H9 (cell line): ENCODE data around the gene RALGPS2. TPM values are rescaled to one million over a fixed set of nuclear protein-coding genes. Genes with fewer than 3 reads are reported as not detected.

ENCODE experiments used
- DNase-seq: peaks from one replicate; pipeline ENCODE4 v3.0.0-alpha.2; 2017
- H2AFZ ChIP-seq: one replicate; pipeline ENCODE4 v1.6.1; 2013; ENCODE audit warnings: mild to moderate bottlenecking, low read length, control low read depth, moderate library complexity
- H2AK5ac ChIP-seq: 2 replicates; pipeline ENCODE4 v1.6.1; 2013; ENCODE audit warnings: low read length, control low read depth, mixed read lengths; ENCODE audit not compliant: insufficient read length
- H2BK120ac ChIP-seq: one replicate; pipeline ENCODE4 v1.6.1; 2013; ENCODE audit warnings: low read depth, mild to moderate bottlenecking, low read length, control low read depth, inconsistent platforms; ENCODE audit not compliant: poor library complexity, severe bottlenecking
- H2BK12ac ChIP-seq: 2 replicates; pipeline ENCODE4 v1.6.1; 2013; ENCODE audit warnings: low read length, control low read depth, mixed read lengths, low read depth; ENCODE audit not compliant: insufficient read length
- H2BK15ac ChIP-seq: 2 replicates; pipeline ENCODE4 v1.6.1; 2013; ENCODE audit warnings: low read depth, low read length, control low read depth
- H2BK20ac ChIP-seq: one replicate; pipeline ENCODE4 v1.6.1; 2013; ENCODE audit warnings: low read depth, mild to moderate bottlenecking, low read length, control low read depth, inconsistent platforms; ENCODE audit not compliant: poor library complexity, severe bottlenecking
- H2BK5ac ChIP-seq: 2 replicates; pipeline ENCODE4 v1.6.1; 2013; ENCODE audit warnings: low read length, control low read depth, mixed read lengths; ENCODE audit not compliant: insufficient read length
- H3K14ac ChIP-seq: 2 replicates; pipeline ENCODE4 v1.6.1; 2013; ENCODE audit warnings: low read length, control low read depth; ENCODE audit not compliant: insufficient read depth
- H3K18ac ChIP-seq: 2 replicates; pipeline ENCODE4 v1.6.1; 2013; ENCODE audit warnings: low read depth, mild to moderate bottlenecking, mixed read lengths, low read length, control low read depth; ENCODE audit not compliant: insufficient read length
- H3K23ac ChIP-seq: 2 replicates; pipeline ENCODE4 v1.6.1; 2013; ENCODE audit warnings: low read length, control low read depth, mixed read lengths, low read depth; ENCODE audit not compliant: insufficient read length
- H3K23me2 ChIP-seq: 2 replicates; pipeline ENCODE4 v1.6.1; 2013; ENCODE audit warnings: low read depth, mild to moderate bottlenecking, mixed read lengths, low read length, control low read depth; ENCODE audit not compliant: insufficient read length, poor library complexity, severe bottlenecking
- H3K27ac ChIP-seq: 2 replicates; pipeline ENCODE4 v1.5.1; 2013; ENCODE audit warnings: low read length, control low read depth, mixed read lengths, low read depth; ENCODE audit not compliant: insufficient read length
- H3K27me3 ChIP-seq: 2 replicates; pipeline ENCODE4 v1.6.1; 2013; ENCODE audit warnings: low read length, control low read depth, inconsistent platforms; ENCODE audit not compliant: insufficient read depth
- H3K4ac ChIP-seq: 2 replicates; pipeline ENCODE4 v1.6.1; 2013; ENCODE audit warnings: low read depth, mild to moderate bottlenecking, control low read depth, inconsistent platforms, low read length, moderate library complexity
- H3K4me1 ChIP-seq: 2 replicates; pipeline ENCODE4 v1.6.1; 2013; ENCODE audit warnings: low read length, control low read depth, inconsistent platforms; ENCODE audit not compliant: insufficient read depth
- H3K4me2 ChIP-seq: 2 replicates; pipeline ENCODE4 v1.6.1; 2013; ENCODE audit warnings: low read length, control low read depth, mixed read lengths; ENCODE audit not compliant: insufficient read length, insufficient read depth
- H3K56ac ChIP-seq: 2 replicates; pipeline ENCODE4 v1.6.1; 2013; ENCODE audit warnings: low read depth, mild to moderate bottlenecking, mixed read lengths, low read length, control low read depth; ENCODE audit not compliant: insufficient read length
- H3K79me1 ChIP-seq: 2 replicates; pipeline ENCODE4 v1.6.1; 2013; ENCODE audit warnings: low read depth, mild to moderate bottlenecking, moderate library complexity, low read length, control low read depth, inconsistent platforms; ENCODE audit not compliant: insufficient read depth, poor library complexity, severe bottlenecking
- H3K79me2 ChIP-seq: 2 replicates; pipeline ENCODE4 v1.6.1; 2013; ENCODE audit warnings: low read length, control low read depth, inconsistent platforms; ENCODE audit not compliant: insufficient read depth
- H3K9ac ChIP-seq: 2 replicates; pipeline ENCODE4 v1.6.1; 2013; ENCODE audit warnings: low read length, control low read depth, mixed read lengths; ENCODE audit not compliant: insufficient read length; ENCODE audit errors: extremely low read depth
- H3K9me3 ChIP-seq: one replicate; pipeline ENCODE4 v1.6.1; 2013; ENCODE audit warnings: low read depth, low read length, inconsistent platforms; ENCODE audit not compliant: control insufficient read depth
- H3T11ph ChIP-seq: one replicate; pipeline ENCODE4 v1.6.1; 2013; ENCODE audit warnings: mild to moderate bottlenecking, low read length, control low read depth, inconsistent platforms
- H4K20me1 ChIP-seq: one replicate; pipeline ENCODE4 v1.6.1; 2013; ENCODE audit not compliant: control insufficient read depth, insufficient read length, insufficient read depth
- H4K5ac ChIP-seq: 2 replicates; pipeline ENCODE4 v1.6.1; 2013; ENCODE audit warnings: low read depth, mild to moderate bottlenecking, mixed read lengths, low read length, control low read depth; ENCODE audit not compliant: insufficient read length
- H4K8ac ChIP-seq: replicated peaks from 2 replicates; pipeline ENCODE4 v1.6.1; 2013; ENCODE audit warnings: low read length, control low read depth, mixed read lengths, low read depth; ENCODE audit not compliant: insufficient read length
- H4K91ac ChIP-seq: 2 replicates; pipeline ENCODE4 v1.6.1; 2013; ENCODE audit warnings: low read depth, mild to moderate bottlenecking, moderate library complexity, mixed read lengths, low read length, control low read depth; ENCODE audit not compliant: insufficient read length
- H3K27ac Mint-ChIP-seq, 3 experiments: 2 replicates in 2 of 3; 3 replicates in 1 of 3; pipeline ENCODE4 v1.8.0; 2020 to 2021; ENCODE audit warnings: mixed read lengths in 3 of 3, mild to moderate bottlenecking in 1 of 3, moderate library complexity in 1 of 3
- H3K27me3 Mint-ChIP-seq: 2 replicates; pipeline ENCODE4 v1.8.0; 2021; ENCODE audit warnings: low read depth, mild to moderate bottlenecking, moderate library complexity, mixed read lengths
- H3K36me3 Mint-ChIP-seq, 3 experiments: 2 replicates in 2 of 3; 3 replicates in 1 of 3; pipeline ENCODE4 v1.8.0; 2020 to 2021; ENCODE audit warnings: low read depth in 3 of 3, mixed read lengths in 3 of 3; ENCODE audit not compliant: insufficient read depth in 1 of 3
- H3K4me1 Mint-ChIP-seq, 2 experiments: 2 replicates each; pipeline ENCODE4 v1.8.0; 2020; ENCODE audit warnings: mixed read lengths in 2 of 2
- H3K4me3 Mint-ChIP-seq, 2 experiments: 2 replicates in 1 of 2; 3 replicates in 1 of 2; pipeline ENCODE4 v1.8.0; 2020 to 2021; ENCODE audit warnings: mild to moderate bottlenecking in 2 of 2, mixed read lengths in 2 of 2, moderate library complexity in 1 of 2
- H3K9me3 Mint-ChIP-seq, 2 experiments: 2 replicates in 1 of 2; 3 replicates in 1 of 2; pipeline ENCODE4 v1.8.0; 2020; ENCODE audit warnings: mild to moderate bottlenecking in 2 of 2, mixed read lengths in 2 of 2, moderate library complexity in 1 of 2
- CTCF ChIP-seq: fragments of 200-600 bp; sonication (generic); conservative IDR thresholded peaks from 3 replicates; pipeline ENCODE4 v1.8.0; 2021; ENCODE audit warnings: antibody characterized with exemption, mild to moderate bottlenecking
- WGBS: extraction: QIAGEN DNeasy Blood & Tissue Kit; methylation state at CpG from one replicate; pipeline ENCODE4 v1.1.7; 2013; ENCODE audit warnings: missing lambda C conversion rate, low lambda C conversion rate, mixed read lengths; ENCODE audit not compliant: insufficient read length; ENCODE audit errors: extremely low coverage; 5-methylcytosine and 5-hydroxymethylcytosine counted together
- total RNA-seq: library from RNA; stranded (reverse); gene quantifications from 2 replicates; pipeline ENCODE4 v1.2.1, GENCODE V29; 2021

Gene RALGPS2
- total RNA-seq, 1 experiment from 2014 or later = 32.6 TPM

DNA sequence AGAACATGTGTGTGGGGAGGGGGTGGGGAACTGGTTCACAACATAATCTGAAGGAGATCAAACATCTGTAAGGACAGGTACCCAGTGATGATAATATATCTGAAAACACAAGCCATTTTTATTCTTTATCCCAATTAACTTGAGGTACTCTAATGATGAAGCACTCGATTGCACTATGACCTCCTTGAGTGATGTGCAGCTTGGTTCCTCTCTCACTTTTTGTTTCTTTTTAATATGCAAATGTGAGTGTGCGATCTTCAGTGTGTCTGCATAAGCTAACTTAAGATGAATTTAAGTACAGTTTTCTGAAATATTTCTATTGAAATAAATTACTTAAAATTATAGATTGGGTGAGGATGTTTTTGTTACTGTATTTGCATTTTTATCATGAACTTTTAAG, 196.5 kb downstream of the RALGPS2 start:
- H2BK20ac ChIP-seq = no peak overlapping the region
- no peak overlapping the region for H4K91ac ChIP-seq
- no peak overlapping the region for H3K4me3 Mint-ChIP-seq
- no peak overlapping the region for H3K23ac ChIP-seq
- H3K14ac ChIP-seq = no peak overlapping the region
- H4K8ac ChIP-seq = no peak overlapping the region
- no peaks in the 10 kb centered on the region for H3K79me2 ChIP-seq
- H2BK15ac ChIP-seq = no peak overlapping the region
- H3K9me3 ChIP-seq = no peaks in the 10 kb centered on the region
- H2BK12ac ChIP-seq = no peak overlapping the region
- H3K9ac ChIP-seq = no peak overlapping the region
- H3K27ac Mint-ChIP-seq = no peak overlapping the region
- no peak overlapping the region for H4K5ac ChIP-seq
- no peak overlapping the region for H3K4ac ChIP-seq
- H3K4me1 ChIP-seq = no peaks in the 10 kb centered on the region
- H2AFZ ChIP-seq = no peak overlapping the region
- H2BK5ac ChIP-seq = no peak overlapping the region
- H3K23me2 ChIP-seq = no peaks in the 10 kb centered on the region
- no peak overlapping the region for H2BK120ac ChIP-seq
- DNase-seq = no peak
- H3K27me3 Mint-ChIP-seq = no peaks in the 10 kb centered on the region
- no peak overlapping the region for H2AK5ac ChIP-seq
- no peak for TF ChIP-seq CTCF
- H4K20me1 ChIP-seq = no peaks in the 10 kb centered on the region
- H3K9me3 Mint-ChIP-seq = no peaks in the 10 kb centered on the region
- H3K36me3 Mint-ChIP-seq = peaks cover 0 to 7% (median 6%) of the 10 kb centered on the region in 3 experiments; a peak in 5 of 7 replicates
- no peak overlapping the region for H3K4me2 ChIP-seq
- no peaks in the 10 kb centered on the region for H3K27me3 ChIP-seq
- no peaks in the 10 kb centered on the region for H3K79me1 ChIP-seq
- no peak overlapping the region for H3K56ac ChIP-seq
- no peak overlapping the region for H3K18ac ChIP-seq
- H3K4me1 Mint-ChIP-seq = peaks cover 0 to 3% of the 10 kb centered on the region in 2 experiments; a peak in 1 of 4 replicates
- WGBS = no CpG with 5 or more reads among the region's 2 CpGs
- no peak overlapping the region for H3T11ph ChIP-seq
- H3K27ac ChIP-seq = no peak overlapping the region
